Lower lobe of right lung (tissue), 2 donors: ENCODE data around the gene ADCY3. TPM values are rescaled to one million over a fixed set of nuclear protein-coding genes. Genes with fewer than 3 reads are reported as not detected.

Experiments
- ATAC-seq, 2 donors: fragments of 200-7000 bp; cut with Tn5 transposase; one replicate each; pipeline ENCODE4 v1.9.1; 2020 to 2022; ENCODE audit warnings: mild to moderate bottlenecking in 2 of 2, moderate library complexity in 2 of 2
- DNase-seq: peaks from one replicate; pipeline ENCODE4 v3.0.0-alpha.2; 2020
- H3K27ac ChIP-seq: fragments of 200-600 bp; one replicate; pipeline ENCODE4 v1.8.0; 2022
- H3K27me3 ChIP-seq: fragments of 200-600 bp; one replicate; pipeline ENCODE4 v1.8.0; 2022; ENCODE audit warnings: low read depth
- H3K36me3 ChIP-seq: fragments of 200-600 bp; one replicate; pipeline ENCODE4 v1.8.0; 2022; ENCODE audit warnings: mild to moderate bottlenecking
- H3K4me1 ChIP-seq: fragments of 200-600 bp; one replicate; pipeline ENCODE4 v1.8.0; 2022
- H3K4me3 ChIP-seq: fragments of 200-600 bp; one replicate; pipeline ENCODE4 v1.8.0; 2022; ENCODE audit warnings: mild to moderate bottlenecking
- H3K9me3 ChIP-seq: fragments of 200-600 bp; one replicate; pipeline ENCODE4 v1.8.0; 2022
- intact Hi-C: fragments of 100-400 bp; cut with DNase I; formaldehyde crosslinking; loops from one replicate; pipeline ENCODE4 v1.11.0; 2022
- total RNA-seq: library from RNA; stranded (reverse); fragmentation: NEBNext Ultra II Directional; extraction: Animal tissue kit (Norgen Biotek cat#: 25700); gene quantifications from one replicate; pipeline ENCODE4 v1.2.1, GENCODE V29; 2021
- TF ChIP-seq, protein P1 (sequence below): fragments of 200-600 bp; IDR thresholded peaks from one replicate; pipeline ENCODE4 v1.8.0; 2022; ENCODE audit warnings: antibody characterized with exemption, mild to moderate bottlenecking
- donor health status: DM: no; HTN: yes; CAD: no; lungs with severe emphysema.

The ADCY3 gene
- total RNA-seq, 1 donor from 2014 or later: 36.1 TPM

- no peaks in the 10 kb centered on the region for H3K4me1 ChIP-seq
- peaks cover 42% of the 10 kb centered on the region for H3K36me3 ChIP-seq
- ATAC-seq (no peak), DNase-seq (no peak)
- intact Hi-C loops: no loop called here
- H3K4me3 ChIP-seq: no peak overlapping the region
- TF ChIP-seq, protein P1, sequence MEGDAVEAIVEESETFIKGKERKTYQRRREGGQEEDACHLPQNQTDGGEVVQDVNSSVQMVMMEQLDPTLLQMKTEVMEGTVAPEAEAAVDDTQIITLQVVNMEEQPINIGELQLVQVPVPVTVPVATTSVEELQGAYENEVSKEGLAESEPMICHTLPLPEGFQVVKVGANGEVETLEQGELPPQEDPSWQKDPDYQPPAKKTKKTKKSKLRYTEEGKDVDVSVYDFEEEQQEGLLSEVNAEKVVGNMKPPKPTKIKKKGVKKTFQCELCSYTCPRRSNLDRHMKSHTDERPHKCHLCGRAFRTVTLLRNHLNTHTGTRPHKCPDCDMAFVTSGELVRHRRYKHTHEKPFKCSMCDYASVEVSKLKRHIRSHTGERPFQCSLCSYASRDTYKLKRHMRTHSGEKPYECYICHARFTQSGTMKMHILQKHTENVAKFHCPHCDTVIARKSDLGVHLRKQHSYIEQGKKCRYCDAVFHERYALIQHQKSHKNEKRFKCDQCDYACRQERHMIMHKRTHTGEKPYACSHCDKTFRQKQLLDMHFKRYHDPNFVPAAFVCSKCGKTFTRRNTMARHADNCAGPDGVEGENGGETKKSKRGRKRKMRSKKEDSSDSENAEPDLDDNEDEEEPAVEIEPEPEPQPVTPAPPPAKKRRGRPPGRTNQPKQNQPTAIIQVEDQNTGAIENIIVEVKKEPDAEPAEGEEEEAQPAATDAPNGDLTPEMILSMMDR: no peak
- no peak overlapping the region for H3K27ac ChIP-seq
- no peaks in the 10 kb centered on the region for H3K27me3 ChIP-seq
- no peaks in the 10 kb centered on the region for H3K9me3 ChIP-seq
These were observed 99.9 kb downstream of the ADCY3 start for GRCh38 chr2:24820175-24820513.

DNA sequence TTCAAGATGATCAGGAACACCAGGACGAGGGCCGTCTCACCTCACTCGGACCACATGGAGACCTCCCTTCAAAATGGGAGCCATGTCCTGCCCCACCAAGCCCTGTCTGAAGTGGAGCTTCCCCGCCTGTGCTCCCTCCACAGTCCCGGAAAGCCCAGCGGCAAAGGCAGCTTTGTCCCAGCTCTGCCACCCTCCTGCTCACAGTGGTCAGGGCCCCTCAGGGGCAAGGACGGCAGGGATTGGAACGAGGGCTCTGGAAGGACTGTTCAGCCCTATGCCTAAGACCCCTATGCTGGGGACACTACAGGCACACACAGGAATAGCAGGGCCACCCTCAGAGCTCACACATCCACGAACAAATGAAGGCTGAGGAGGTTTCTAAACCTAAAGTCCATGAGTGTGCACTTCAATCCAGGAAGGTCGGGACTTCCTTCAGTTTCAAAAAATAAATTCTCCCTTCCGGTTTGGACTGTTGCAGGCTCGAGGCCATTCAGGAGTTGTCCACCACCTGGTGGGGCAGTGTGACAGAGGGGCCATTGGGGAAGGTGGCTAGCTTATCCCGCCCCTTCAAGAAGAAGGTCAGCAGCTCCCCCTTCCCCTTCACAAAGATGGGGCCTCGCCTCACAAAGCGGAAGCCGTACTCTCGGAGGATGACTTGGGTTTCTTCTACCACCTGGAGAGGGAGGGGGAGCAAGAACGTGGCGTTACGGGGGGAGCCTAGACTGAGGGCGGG, 100.4 kb downstream of the ADCY3 start:
- no peak for DNase-seq

DNA sequence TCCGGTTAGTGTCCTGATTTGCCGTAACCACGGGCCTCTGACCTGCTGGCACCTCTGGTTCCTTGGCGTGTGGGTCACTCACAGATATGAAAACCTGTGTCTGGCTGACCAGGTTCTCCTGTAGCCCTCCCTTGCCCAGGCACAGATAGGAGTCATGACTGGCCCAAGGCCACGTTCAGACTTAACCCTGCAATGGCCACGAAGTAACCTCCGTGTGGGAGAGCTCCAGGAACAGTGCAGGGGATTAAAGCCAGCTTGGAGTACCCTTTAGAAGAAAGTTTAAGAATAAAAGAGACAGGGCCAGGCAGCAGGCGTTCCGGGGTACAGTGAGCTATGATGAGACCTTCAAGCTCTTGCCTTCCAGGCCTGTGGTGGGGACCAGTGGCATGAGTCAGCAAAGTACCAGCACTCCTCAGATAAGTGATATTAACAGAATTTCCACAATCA, 101.3 kb downstream of the ADCY3 start:
- Histone ChIP-seq H3K9me3 (no peaks in the 10 kb centered on the region), H3K27ac (no peak overlapping the region), H3K36me3 (peaks cover 44% of the 10 kb centered on the region), H3K4me1 (no peaks in the 10 kb centered on the region), H3K27me3 (no peaks in the 10 kb centered on the region), H3K4me3 (no peak overlapping the region)
- DNase-seq (no peak), ATAC-seq (no peak)
- intact Hi-C loops: no loop called here
- TF ChIP-seq, protein P1: no peak

More for the DNA sequence above, 100.4 kb downstream of the ADCY3 start:
- H3K4me3 ChIP-seq: no peak overlapping the region
- H3K9me3 ChIP-seq: no peaks in the 10 kb centered on the region
- no peak overlapping the region for H3K27ac ChIP-seq
- TF ChIP-seq, protein P1: no peak
- peaks cover 44% of the 10 kb centered on the region for H3K36me3 ChIP-seq
- no peaks in the 10 kb centered on the region for H3K27me3 ChIP-seq
- H3K4me1 ChIP-seq: no peaks in the 10 kb centered on the region
- ATAC-seq: no peak
- intact Hi-C loops: no loop called here

DNA sequence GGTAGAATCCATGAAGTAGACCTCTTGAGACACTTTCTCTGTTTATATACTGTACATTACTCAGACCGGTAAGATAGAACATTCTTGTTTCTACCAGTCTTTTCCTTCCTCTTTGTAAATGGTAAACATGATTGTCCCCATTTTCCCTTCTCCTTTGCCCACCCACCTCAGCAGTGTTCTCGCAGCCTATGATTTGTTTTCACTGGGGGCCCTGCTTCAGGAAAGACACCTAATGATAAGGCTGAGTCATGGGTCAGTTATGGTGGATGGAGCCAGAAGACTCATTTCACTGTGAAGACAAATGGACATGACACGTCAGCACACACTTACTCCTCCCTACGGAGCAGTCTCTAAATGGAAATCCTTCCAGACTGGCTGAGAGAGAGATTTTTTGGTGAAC, 103.2 kb downstream of the ADCY3 start:
- Histone ChIP-seq H3K36me3 (peaks cover 32% of the 10 kb centered on the region), H3K4me1 (no peaks in the 10 kb centered on the region), H3K27ac (no peak overlapping the region), H3K27me3 (no peaks in the 10 kb centered on the region), H3K4me3 (no peak overlapping the region), H3K9me3 (no peaks in the 10 kb centered on the region)
- intact Hi-C loops: no loop called here
- TF ChIP-seq, protein P1: no peak
- ATAC-seq: no peak
- no peak for DNase-seq

DNA sequence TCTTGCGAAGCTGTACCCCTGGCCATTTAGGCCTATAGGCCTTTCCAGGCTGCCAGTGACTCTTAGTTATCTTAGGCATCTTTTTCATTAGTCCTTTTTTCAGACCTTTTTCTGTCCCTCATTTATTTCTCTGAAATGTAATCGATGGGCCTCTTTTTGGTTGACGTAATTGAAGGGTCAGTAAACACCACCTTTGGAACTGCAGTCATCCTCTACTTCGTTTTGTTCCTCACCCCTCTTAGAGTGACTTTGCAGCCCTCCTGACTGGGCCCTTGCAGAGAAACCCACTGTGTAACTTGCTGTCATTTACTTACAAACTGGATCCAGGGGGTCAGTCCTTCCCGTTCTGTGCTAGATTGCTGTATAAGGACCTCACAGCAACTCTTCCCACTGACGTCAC, 103.6 kb downstream of the ADCY3 start:
- Histone ChIP-seq H3K4me3 (no peak overlapping the region), H3K9me3 (no peaks in the 10 kb centered on the region), H3K36me3 (peaks cover 32% of the 10 kb centered on the region), H3K27ac (no peak overlapping the region), H3K27me3 (no peaks in the 10 kb centered on the region), H3K4me1 (no peaks in the 10 kb centered on the region)
- DNase-seq (no peak), ATAC-seq (no peak)
- TF ChIP-seq, protein P1: no peak
- intact Hi-C loops: no loop called here
